Transverse colon (tissue), 3 donors: Measurements from ENCODE around the gene LINS1.

ENCODE experiments used
- EP300 ChIP-seq: sonication (generic); formaldehyde crosslinking; IDR thresholded peaks from one replicate; pipeline ENCODE4 v1.6.1; 2017; ENCODE audit warnings: antibody characterized with exemption, low read depth
- POLR2A ChIP-seq: fragments of 450-650 bp; IDR thresholded peaks from one replicate; pipeline ENCODE4 v1.6.1; 2016; ENCODE audit warnings: antibody characterized with exemption, mild to moderate bottlenecking, moderate library complexity
- TF ChIP-seq, protein P1 (sequence below), 5 experiments: fragments of 200-600 bp in 3 of 5; fragments of 450-650 bp in 2 of 5; sonication (generic) in 3 of 5; IDR thresholded peaks; 1 replicate in 2 of 5; 2 replicates in 3 of 5; pipeline ENCODE4 v1.5.1; 2016 to 2017; ENCODE audit warnings: antibody characterized with exemption in 5 of 5, inconsistent platforms in 3 of 5, mild to moderate bottlenecking in 2 of 5, moderate library complexity in 1 of 5

DNA sequence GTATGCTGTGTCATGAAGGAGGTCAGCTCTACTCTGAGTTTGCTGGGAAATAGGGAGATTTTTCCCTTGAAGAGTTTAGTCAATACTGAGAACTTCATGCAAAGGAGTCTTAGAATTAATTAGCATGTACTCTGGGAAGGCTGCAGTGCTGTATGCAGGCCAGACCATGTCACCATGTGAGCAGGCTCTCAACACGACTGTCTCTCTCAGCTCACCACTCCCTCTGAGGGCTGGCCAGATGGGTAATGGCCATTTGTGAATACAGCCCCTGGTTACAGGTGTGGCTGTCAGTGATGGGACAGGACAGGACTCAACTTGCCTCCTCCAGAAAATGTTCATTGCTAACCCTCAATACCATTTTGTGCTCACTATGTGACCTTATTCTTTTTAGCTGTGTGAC is 68.1 kb downstream of the LINS1 start:
- TF ChIP-seq, protein P1, sequence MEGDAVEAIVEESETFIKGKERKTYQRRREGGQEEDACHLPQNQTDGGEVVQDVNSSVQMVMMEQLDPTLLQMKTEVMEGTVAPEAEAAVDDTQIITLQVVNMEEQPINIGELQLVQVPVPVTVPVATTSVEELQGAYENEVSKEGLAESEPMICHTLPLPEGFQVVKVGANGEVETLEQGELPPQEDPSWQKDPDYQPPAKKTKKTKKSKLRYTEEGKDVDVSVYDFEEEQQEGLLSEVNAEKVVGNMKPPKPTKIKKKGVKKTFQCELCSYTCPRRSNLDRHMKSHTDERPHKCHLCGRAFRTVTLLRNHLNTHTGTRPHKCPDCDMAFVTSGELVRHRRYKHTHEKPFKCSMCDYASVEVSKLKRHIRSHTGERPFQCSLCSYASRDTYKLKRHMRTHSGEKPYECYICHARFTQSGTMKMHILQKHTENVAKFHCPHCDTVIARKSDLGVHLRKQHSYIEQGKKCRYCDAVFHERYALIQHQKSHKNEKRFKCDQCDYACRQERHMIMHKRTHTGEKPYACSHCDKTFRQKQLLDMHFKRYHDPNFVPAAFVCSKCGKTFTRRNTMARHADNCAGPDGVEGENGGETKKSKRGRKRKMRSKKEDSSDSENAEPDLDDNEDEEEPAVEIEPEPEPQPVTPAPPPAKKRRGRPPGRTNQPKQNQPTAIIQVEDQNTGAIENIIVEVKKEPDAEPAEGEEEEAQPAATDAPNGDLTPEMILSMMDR (IDR thresholded peaks at IDR 0.05): no peak
- TF ChIP-seq POLR2A (no peak), EP300 (no peak)
